Mesendoderm (in vitro differentiated cells): Measurements from ENCODE around the gene SPRR1A. TPM values are rescaled to one million over a fixed set of nuclear protein-coding genes. Genes with fewer than 3 reads are reported as not detected.

Experiments used
- DNase-seq: peaks from one replicate; pipeline ENCODE4 v3.0.0; 2013
- H2AK5ac ChIP-seq: 2 replicates; pipeline ENCODE4 v1.6.1; 2013; ENCODE audit warnings: low read length, inconsistent platforms
- H2BK120ac ChIP-seq: 2 replicates; pipeline ENCODE4 v1.6.1; 2013; ENCODE audit warnings: low read depth, mild to moderate bottlenecking, low read length, moderate library complexity, mixed read lengths
- H2BK15ac ChIP-seq: replicated peaks from 2 replicates; pipeline ENCODE4 v1.6.1; 2013; ENCODE audit warnings: low read depth, mild to moderate bottlenecking, moderate library complexity
- H2BK5ac ChIP-seq: 2 replicates; pipeline ENCODE4 v1.6.1; 2013; ENCODE audit warnings: low read length, inconsistent platforms
- H3K18ac ChIP-seq: 2 replicates; pipeline ENCODE4 v1.6.1; 2013; ENCODE audit warnings: mild to moderate bottlenecking, low read length, mixed read lengths
- H3K23ac ChIP-seq: one replicate; pipeline ENCODE4 v1.6.1; 2013; ENCODE audit warnings: low read length
- H3K27ac ChIP-seq: 2 replicates; pipeline ENCODE4 v1.5.1; 2013; ENCODE audit warnings: low read depth, mild to moderate bottlenecking, inconsistent platforms, low read length, moderate library complexity
- H3K27me3 ChIP-seq: 2 replicates; pipeline ENCODE4 v1.6.1; 2013; ENCODE audit warnings: low read length, control low read depth, mild to moderate bottlenecking, inconsistent platforms; ENCODE audit not compliant: insufficient read depth, poor library complexity
- H3K36me3 ChIP-seq: 2 replicates; pipeline ENCODE4 v1.6.1; 2013; ENCODE audit warnings: low read length, inconsistent platforms; ENCODE audit not compliant: control insufficient read depth, insufficient read depth
- H3K4ac ChIP-seq: one replicate; pipeline ENCODE4 v1.6.1; 2013; ENCODE audit warnings: low read depth, mild to moderate bottlenecking, low read length, moderate library complexity
- H3K4me1 ChIP-seq: 2 replicates; pipeline ENCODE4 v1.6.1; 2013; ENCODE audit warnings: low read depth, low read length, inconsistent platforms; ENCODE audit not compliant: control insufficient read depth
- H3K4me2 ChIP-seq: 2 replicates; pipeline ENCODE4 v1.6.1; 2013; ENCODE audit warnings: low read length
- H3K4me3 ChIP-seq: 2 replicates; pipeline ENCODE4 v1.5.1; 2013; ENCODE audit warnings: mild to moderate bottlenecking, low read length
- H3K56ac ChIP-seq: one replicate; pipeline ENCODE4 v1.6.1; 2013; ENCODE audit warnings: low read length
- H3K79me1 ChIP-seq: 2 replicates; pipeline ENCODE4 v1.6.1; 2013; ENCODE audit warnings: low read length, inconsistent platforms
- H3K79me2 ChIP-seq: 2 replicates; pipeline ENCODE4 v1.6.1; 2013; ENCODE audit warnings: mild to moderate bottlenecking, low read length; ENCODE audit not compliant: control insufficient read depth, insufficient read depth
- H3K9ac ChIP-seq: 2 replicates; pipeline ENCODE4 v1.6.1; 2013; ENCODE audit warnings: low read length, inconsistent platforms
- H4K5ac ChIP-seq: one replicate; pipeline ENCODE4 v1.6.1; 2013; ENCODE audit warnings: low read length
- H4K8ac ChIP-seq: one replicate; pipeline ENCODE4 v1.6.1; 2013; ENCODE audit warnings: low read depth, mild to moderate bottlenecking, control low read depth, low read length, moderate library complexity
- WGBS: extraction: QIAGEN DNeasy Blood & Tissue Kit; methylation state at CpG from one replicate; pipeline ENCODE4 v1.1.7; 2013; ENCODE audit warnings: low lambda C conversion rate, missing lambda C conversion rate; ENCODE audit not compliant: insufficient coverage; ENCODE audit errors: extremely low coverage; 5-methylcytosine and 5-hydroxymethylcytosine counted together
- small RNA-seq: library from polyadenylated mRNA; stranded (forward); fragments of <200 nt; extraction: miRNeasy Mini kit (QIAGEN cat#:217004); gene quantifications from one replicate; pipeline ENCODE3, GENCODE V24; 2013; ENCODE audit not compliant: insufficient read depth

The SPRR1A gene

GRCh38 chr1:153032677-153033308 lies 48.9 kb downstream of the SPRR1A start:
- Histone ChIP-seq H3K4me3 (no peak overlapping the region), H4K8ac (no peak overlapping the region), H3K79me1 (no peaks in the 10 kb centered on the region), H3K56ac (no peak overlapping the region), H2BK15ac (no peak overlapping the region), H3K18ac (no peak overlapping the region), H3K27ac (no peak overlapping the region), H3K9ac (no peak overlapping the region), H3K27me3 (no peaks in the 10 kb centered on the region), H2BK120ac (no peak overlapping the region), H3K4me1 (no peaks in the 10 kb centered on the region), H2BK5ac (no peak overlapping the region), H3K36me3 (no peaks in the 10 kb centered on the region), H2AK5ac (no peak overlapping the region), H4K5ac (no peak overlapping the region), H3K4me2 (no peak overlapping the region), H3K4ac (no peak overlapping the region), H3K23ac (no peak overlapping the region), H3K79me2 (no peaks in the 10 kb centered on the region)
- WGBS: no CpG with 5 or more reads among the region's 3 CpGs
- peak; percentile 91 for DNase-seq

- no peak for DNase-seq
- no peak overlapping the region for H3K4me2 ChIP-seq
- no peak overlapping the region for H2AK5ac ChIP-seq
- H3K23ac ChIP-seq: no peak overlapping the region
- no CpG with 5 or more reads among the region's 1 CpG for WGBS
- no peaks in the 10 kb centered on the region for H3K79me1 ChIP-seq
- H3K27me3 ChIP-seq: no peaks in the 10 kb centered on the region
- no peak overlapping the region for H2BK120ac ChIP-seq
- H2BK5ac ChIP-seq: no peak overlapping the region
- H3K4ac ChIP-seq: no peak overlapping the region
- no peak overlapping the region for H3K18ac ChIP-seq
- H2BK15ac ChIP-seq: no peak overlapping the region
- no peak overlapping the region for H3K9ac ChIP-seq
- H3K4me1 ChIP-seq: no peaks in the 10 kb centered on the region
- H3K4me3 ChIP-seq: no peak overlapping the region
- H3K27ac ChIP-seq: no peak overlapping the region
- no peak overlapping the region for H3K56ac ChIP-seq
- H4K8ac ChIP-seq: no peak overlapping the region
- no peaks in the 10 kb centered on the region for H3K79me2 ChIP-seq
- no peak overlapping the region for H4K5ac ChIP-seq
- no peaks in the 10 kb centered on the region for H3K36me3 ChIP-seq
These were observed 51.3 kb downstream of the SPRR1A start for GRCh38 chr1:153035211-153035610.

Small RNA genes lying within 50 kb of the gene (small RNA-seq; reads per million reads assigned to genes)
- gene AL356867.1: not detected
- gene RF00322: not detected
- gene SPRR1A: not detected
